ENCODE results near the gene PCDHB9.
"Not testable (repeated sequence)": the region's sequence is repeated elsewhere in the genome, so short reads cannot be mapped to it uniquely, and the experiment has no call there.

GRCh38 chr5:141214583-141214982, 27.6 kb downstream of the PCDHB9 start:
- not testable (repeated sequence) for TF ChIP-seq POLR2AphosphoS5, CTCF, POLR2A (IDR thresholded peaks at IDR 0.05)

Measured in breast epithelium (tissue), 3 donors.